Measurements from ENCODE around the gene PNPLA2.

DNA sequence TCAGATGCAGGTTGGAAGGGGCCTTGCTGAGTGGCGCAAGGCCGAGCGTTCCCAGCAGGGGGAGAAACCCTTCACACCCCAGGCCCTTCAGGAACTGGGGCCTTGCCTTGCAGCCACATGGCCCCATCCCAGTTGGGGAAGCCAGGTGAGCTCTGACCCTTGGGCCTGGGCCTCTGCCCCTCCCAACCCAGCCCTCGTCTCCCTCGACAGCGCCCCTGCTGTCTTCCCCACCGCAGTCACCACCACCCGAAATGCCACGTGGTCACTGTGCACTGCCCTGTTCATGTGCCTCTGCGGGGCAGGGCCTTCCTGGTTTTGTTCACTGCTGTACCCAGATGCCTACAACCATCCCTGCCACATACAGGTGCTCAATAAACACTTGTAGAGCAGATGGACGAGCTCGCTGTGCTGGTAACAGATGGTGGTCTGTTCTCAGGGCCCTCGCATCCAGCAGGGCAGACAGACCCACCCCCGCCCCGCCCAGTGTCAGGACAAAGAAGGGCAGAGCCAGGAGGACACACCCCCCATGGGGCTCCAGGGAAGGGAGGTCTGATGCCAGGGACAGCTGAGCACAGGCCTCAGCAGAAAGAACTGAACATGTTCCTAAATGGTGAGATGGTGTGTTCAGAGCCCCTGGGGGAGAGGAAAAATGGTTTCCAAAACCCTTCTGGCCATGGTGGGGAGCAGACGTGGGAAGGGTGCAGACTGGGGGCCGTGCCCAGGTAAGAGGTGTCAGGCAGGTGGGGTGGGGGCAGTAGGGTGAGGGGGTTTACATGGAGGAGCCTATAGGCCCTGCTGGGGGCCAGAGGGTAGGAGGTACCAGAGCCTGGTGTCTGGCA, 19.9 kb downstream of the PNPLA2 start:
- TF ChIP-seq, protein P1, sequence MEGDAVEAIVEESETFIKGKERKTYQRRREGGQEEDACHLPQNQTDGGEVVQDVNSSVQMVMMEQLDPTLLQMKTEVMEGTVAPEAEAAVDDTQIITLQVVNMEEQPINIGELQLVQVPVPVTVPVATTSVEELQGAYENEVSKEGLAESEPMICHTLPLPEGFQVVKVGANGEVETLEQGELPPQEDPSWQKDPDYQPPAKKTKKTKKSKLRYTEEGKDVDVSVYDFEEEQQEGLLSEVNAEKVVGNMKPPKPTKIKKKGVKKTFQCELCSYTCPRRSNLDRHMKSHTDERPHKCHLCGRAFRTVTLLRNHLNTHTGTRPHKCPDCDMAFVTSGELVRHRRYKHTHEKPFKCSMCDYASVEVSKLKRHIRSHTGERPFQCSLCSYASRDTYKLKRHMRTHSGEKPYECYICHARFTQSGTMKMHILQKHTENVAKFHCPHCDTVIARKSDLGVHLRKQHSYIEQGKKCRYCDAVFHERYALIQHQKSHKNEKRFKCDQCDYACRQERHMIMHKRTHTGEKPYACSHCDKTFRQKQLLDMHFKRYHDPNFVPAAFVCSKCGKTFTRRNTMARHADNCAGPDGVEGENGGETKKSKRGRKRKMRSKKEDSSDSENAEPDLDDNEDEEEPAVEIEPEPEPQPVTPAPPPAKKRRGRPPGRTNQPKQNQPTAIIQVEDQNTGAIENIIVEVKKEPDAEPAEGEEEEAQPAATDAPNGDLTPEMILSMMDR (IDR thresholded peaks at IDR 0.05): no peak
- TF ChIP-seq POLR2A (IDR thresholded peaks at IDR 0.05): no peak
